ENCODE measurements around the gene HMX1.

DNA sequence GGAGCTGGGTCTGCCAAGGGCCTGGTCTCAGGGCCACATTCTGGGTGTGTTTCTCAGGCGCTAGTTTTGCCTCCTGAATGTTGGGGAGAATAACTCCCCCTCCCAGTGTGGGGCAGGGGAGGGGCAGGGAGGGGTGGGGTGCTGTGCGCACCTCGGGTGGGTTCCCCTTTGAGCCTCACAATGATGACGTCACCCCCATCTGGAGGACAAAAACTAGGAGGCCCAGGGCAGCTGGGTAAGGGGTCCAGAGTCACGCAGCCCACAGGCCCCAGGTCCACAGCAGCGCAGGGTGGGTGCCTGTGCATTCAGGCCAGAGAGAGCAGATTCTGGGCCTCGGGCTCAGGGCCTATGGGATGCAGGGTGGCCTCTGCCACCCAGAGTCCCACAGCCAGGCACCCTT lies 23.7 kb upstream of the HMX1 start:
- TF ChIP-seq, protein P1, sequence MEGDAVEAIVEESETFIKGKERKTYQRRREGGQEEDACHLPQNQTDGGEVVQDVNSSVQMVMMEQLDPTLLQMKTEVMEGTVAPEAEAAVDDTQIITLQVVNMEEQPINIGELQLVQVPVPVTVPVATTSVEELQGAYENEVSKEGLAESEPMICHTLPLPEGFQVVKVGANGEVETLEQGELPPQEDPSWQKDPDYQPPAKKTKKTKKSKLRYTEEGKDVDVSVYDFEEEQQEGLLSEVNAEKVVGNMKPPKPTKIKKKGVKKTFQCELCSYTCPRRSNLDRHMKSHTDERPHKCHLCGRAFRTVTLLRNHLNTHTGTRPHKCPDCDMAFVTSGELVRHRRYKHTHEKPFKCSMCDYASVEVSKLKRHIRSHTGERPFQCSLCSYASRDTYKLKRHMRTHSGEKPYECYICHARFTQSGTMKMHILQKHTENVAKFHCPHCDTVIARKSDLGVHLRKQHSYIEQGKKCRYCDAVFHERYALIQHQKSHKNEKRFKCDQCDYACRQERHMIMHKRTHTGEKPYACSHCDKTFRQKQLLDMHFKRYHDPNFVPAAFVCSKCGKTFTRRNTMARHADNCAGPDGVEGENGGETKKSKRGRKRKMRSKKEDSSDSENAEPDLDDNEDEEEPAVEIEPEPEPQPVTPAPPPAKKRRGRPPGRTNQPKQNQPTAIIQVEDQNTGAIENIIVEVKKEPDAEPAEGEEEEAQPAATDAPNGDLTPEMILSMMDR (IDR thresholded peaks at IDR 0.05): no peak
- TF ChIP-seq POLR2A (IDR thresholded peaks at IDR 0.05): no peak
